SU-DHL-6 (cell line): ENCODE results near the gene SNAPC2.

Experiments used
- H2AFZ ChIP-seq: fragments of 200-600 bp; sonication (generic); 2 replicates; pipeline ENCODE4 v1.6.1; 2014; ENCODE audit warnings: low read depth, mild to moderate bottlenecking, moderate library complexity, mixed read lengths, antibody characterized with exemption, low read length; ENCODE audit not compliant: severe bottlenecking
- H3F3A ChIP-seq: fragments of 200-600 bp; shearing (Covaris generic); 2 replicates; pipeline ENCODE4 v1.6.0; 2016; ENCODE audit warnings: antibody characterized with exemption, mild to moderate bottlenecking; ENCODE audit not compliant: insufficient read depth
- H3K27ac ChIP-seq: fragments of 200-600 bp; sonication (generic); 2 replicates; pipeline ENCODE4 v1.5.1; 2016; ENCODE audit warnings: low read depth, mild to moderate bottlenecking, low read length, moderate library complexity, mixed read lengths
- H3K27me3 ChIP-seq: fragments of 200-600 bp; sonication (generic), shearing (Covaris generic); 2 replicates; pipeline ENCODE4 v1.6.0; 2014; ENCODE audit warnings: mild to moderate bottlenecking, low read length
- H3K36me3 ChIP-seq: fragments of 200-600 bp; sonication (generic); 2 replicates; pipeline ENCODE4 v1.6.1; 2014; ENCODE audit warnings: mild to moderate bottlenecking, low read length, mixed read lengths
- H3K4me2 ChIP-seq: fragments of 300-600, 200-600 bp; shearing (Covaris generic), sonication (generic); 2 replicates; pipeline ENCODE4 v1.6.0; 2014; ENCODE audit warnings: low read length, low read depth, mild to moderate bottlenecking; ENCODE audit not compliant: poor library complexity, severe bottlenecking
- H3K4me3 ChIP-seq: fragments of 200-600 bp; sonication (generic); 2 replicates; pipeline ENCODE4 v1.5.1; 2014; ENCODE audit warnings: antibody characterized with exemption, low read length, mild to moderate bottlenecking, mixed read lengths; ENCODE audit not compliant: insufficient read depth, poor library complexity, severe bottlenecking
- H3K79me2 ChIP-seq: fragments of 200-600 bp; sonication (generic); 2 replicates; pipeline ENCODE4 v1.6.1; 2014; ENCODE audit warnings: mild to moderate bottlenecking, low read length, moderate library complexity; ENCODE audit not compliant: insufficient read depth
- H3K9ac ChIP-seq: fragments of 200-600 bp; sonication (generic); 2 replicates; pipeline ENCODE4 v1.7.0; 2014; ENCODE audit warnings: mild to moderate bottlenecking, low read length
- H3K9me2 ChIP-seq: fragments of 200-600 bp; sonication (generic); replicated peaks from 2 replicates; pipeline ENCODE4 v1.6.1; 2014; ENCODE audit warnings: low read length; ENCODE audit not compliant: insufficient read depth
- H3K9me3 ChIP-seq: fragments of 200-600 bp; sonication (generic); 2 replicates; pipeline ENCODE4 v1.6.1; 2014; ENCODE audit warnings: low read length, mixed read lengths; ENCODE audit not compliant: insufficient read depth
- H4K20me1 ChIP-seq: fragments of 200-600 bp; sonication (generic); 2 replicates; pipeline ENCODE4 v1.6.1; 2014; ENCODE audit warnings: low read depth, mild to moderate bottlenecking, antibody characterized with exemption, low read length, moderate library complexity, mixed read lengths
- EZH2phosphoT487 ChIP-seq: fragments of 200-600 bp; sonication (generic), shearing (Covaris generic); conservative IDR thresholded peaks from 2 replicates; pipeline ENCODE4 v1.6.1; 2018; ENCODE audit warnings: mild to moderate bottlenecking, antibody characterized with exemption, low read length, moderate library complexity, mixed read lengths
- TF ChIP-seq, protein P1 (sequence below): fragments of 200-600 bp; sonication (generic); IDR thresholded peaks from one replicate; pipeline ENCODE4 v1.5.1; 2017; ENCODE audit warnings: antibody characterized with exemption, mild to moderate bottlenecking, low read length, moderate library complexity; ENCODE audit not compliant: insufficient read depth, poor library complexity, severe bottlenecking

The SNAPC2 gene

DNA sequence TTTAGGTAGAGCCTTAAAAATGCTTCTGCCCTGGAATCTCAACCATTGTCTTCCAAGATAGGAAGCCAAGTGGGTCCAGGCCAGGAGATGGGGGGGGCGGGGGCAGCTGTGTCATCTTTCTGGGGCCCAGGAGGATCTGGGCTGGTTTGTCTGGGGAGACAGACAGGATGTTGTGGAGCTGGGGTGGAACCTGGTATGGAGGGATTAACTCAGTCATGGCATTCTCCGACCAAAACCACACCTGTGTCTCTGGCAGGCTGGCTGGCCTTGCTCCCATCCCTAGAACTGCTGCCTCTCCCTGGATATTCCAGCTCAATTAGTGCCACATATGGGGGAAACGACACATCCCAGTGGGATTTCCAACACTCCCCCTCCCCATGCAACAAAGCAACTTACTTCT lies 19.2 kb upstream of the SNAPC2 start:
- no peak overlapping the region for H3K9ac ChIP-seq
- no peaks in the 10 kb centered on the region for H3K9me2 ChIP-seq
- H3F3A ChIP-seq: no peaks in the 10 kb centered on the region
- H2AFZ ChIP-seq: no peak overlapping the region
- no peak overlapping the region for H3K4me2 ChIP-seq
- H3K4me3 ChIP-seq: no peak overlapping the region
- no peaks in the 10 kb centered on the region for H4K20me1 ChIP-seq
- no peaks in the 10 kb centered on the region for H3K9me3 ChIP-seq
- H3K27ac ChIP-seq: no peak overlapping the region
- no peaks in the 10 kb centered on the region for H3K27me3 ChIP-seq
- TF ChIP-seq, protein P1, sequence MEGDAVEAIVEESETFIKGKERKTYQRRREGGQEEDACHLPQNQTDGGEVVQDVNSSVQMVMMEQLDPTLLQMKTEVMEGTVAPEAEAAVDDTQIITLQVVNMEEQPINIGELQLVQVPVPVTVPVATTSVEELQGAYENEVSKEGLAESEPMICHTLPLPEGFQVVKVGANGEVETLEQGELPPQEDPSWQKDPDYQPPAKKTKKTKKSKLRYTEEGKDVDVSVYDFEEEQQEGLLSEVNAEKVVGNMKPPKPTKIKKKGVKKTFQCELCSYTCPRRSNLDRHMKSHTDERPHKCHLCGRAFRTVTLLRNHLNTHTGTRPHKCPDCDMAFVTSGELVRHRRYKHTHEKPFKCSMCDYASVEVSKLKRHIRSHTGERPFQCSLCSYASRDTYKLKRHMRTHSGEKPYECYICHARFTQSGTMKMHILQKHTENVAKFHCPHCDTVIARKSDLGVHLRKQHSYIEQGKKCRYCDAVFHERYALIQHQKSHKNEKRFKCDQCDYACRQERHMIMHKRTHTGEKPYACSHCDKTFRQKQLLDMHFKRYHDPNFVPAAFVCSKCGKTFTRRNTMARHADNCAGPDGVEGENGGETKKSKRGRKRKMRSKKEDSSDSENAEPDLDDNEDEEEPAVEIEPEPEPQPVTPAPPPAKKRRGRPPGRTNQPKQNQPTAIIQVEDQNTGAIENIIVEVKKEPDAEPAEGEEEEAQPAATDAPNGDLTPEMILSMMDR: no peak
- no peak for TF ChIP-seq EZH2phosphoT487
- H3K36me3 ChIP-seq: no peaks in the 10 kb centered on the region
- H3K79me2 ChIP-seq: peaks cover 19% of the 10 kb centered on the region

DNA sequence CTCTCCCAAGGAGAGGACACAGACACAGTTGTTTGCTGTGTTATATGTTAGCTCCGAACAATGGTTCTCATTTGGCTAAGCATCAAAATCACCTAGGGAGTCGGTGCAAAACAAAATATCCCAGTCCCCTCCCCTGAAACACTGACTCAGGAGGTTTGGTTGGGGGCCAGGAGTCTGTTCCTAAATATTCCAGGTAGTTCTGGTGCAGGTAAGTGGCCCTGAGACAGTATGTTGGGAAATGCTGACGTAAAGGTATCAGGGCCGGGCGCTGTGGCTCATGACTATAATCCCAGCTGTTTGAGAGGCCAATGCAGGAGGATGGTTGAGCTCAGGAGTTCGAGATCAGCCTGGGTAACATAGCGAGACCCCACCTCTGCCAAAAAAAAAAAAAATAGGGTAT lies 18.8 kb upstream of the SNAPC2 start:
- H3K4me3 ChIP-seq: no peak overlapping the region
- peaks cover 23% of the 10 kb centered on the region for H3K79me2 ChIP-seq
- TF ChIP-seq EZH2phosphoT487: no peak
- TF ChIP-seq, protein P1: no peak
- no peak overlapping the region for H3K27ac ChIP-seq
- no peak overlapping the region for H3K9ac ChIP-seq
- no peaks in the 10 kb centered on the region for H3K9me2 ChIP-seq
- H3F3A ChIP-seq: no peaks in the 10 kb centered on the region
- no peaks in the 10 kb centered on the region for H3K27me3 ChIP-seq
- no peaks in the 10 kb centered on the region for H4K20me1 ChIP-seq
- no peaks in the 10 kb centered on the region for H3K9me3 ChIP-seq
- H2AFZ ChIP-seq: no peak overlapping the region
- H3K4me2 ChIP-seq: no peak overlapping the region
- no peaks in the 10 kb centered on the region for H3K36me3 ChIP-seq

DNA sequence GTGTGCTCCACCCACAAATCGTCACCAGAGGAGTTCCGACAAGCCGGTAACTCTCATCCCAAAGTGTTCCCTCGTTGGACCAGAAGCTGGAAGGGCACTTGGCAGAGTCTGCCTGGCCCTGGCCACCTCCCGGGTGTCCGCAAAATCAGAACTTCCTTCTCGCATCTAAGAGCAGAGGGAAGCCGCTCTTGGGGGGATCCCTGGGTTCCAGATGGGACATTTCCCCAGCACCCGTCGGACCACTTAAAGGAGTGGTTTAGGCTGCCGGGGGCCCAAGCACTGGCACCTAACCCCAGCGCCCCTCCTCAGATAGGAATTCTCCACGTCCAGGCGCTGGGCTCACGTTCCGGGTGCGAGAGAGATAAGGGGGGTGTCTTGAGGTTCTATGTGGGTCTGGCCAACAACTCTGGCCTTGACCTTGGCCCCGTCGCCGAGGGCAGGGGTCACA lies 17.3 kb upstream of the SNAPC2 start:
- Histone ChIP-seq H3K9me3 (no peaks in the 10 kb centered on the region), H3K79me2 (peaks cover 24% of the 10 kb centered on the region), H3K4me2 (peak overlapping the region; percentile 67), H3K36me3 (no peaks in the 10 kb centered on the region), H3K27ac (no peak overlapping the region), H3K4me3 (peak overlapping the region; percentile 64), H4K20me1 (no peaks in the 10 kb centered on the region), H3F3A (no peaks in the 10 kb centered on the region), H3K27me3 (no peaks in the 10 kb centered on the region), H3K9ac (peak overlapping the region; percentile 69), H3K9me2 (no peaks in the 10 kb centered on the region), H2AFZ (peak overlapping the region; percentile 58)
- TF ChIP-seq EZH2phosphoT487: no peak
- TF ChIP-seq, protein P1: no peak
